Measurements from ENCODE around the gene MSS51.

Gene MSS51

DNA sequence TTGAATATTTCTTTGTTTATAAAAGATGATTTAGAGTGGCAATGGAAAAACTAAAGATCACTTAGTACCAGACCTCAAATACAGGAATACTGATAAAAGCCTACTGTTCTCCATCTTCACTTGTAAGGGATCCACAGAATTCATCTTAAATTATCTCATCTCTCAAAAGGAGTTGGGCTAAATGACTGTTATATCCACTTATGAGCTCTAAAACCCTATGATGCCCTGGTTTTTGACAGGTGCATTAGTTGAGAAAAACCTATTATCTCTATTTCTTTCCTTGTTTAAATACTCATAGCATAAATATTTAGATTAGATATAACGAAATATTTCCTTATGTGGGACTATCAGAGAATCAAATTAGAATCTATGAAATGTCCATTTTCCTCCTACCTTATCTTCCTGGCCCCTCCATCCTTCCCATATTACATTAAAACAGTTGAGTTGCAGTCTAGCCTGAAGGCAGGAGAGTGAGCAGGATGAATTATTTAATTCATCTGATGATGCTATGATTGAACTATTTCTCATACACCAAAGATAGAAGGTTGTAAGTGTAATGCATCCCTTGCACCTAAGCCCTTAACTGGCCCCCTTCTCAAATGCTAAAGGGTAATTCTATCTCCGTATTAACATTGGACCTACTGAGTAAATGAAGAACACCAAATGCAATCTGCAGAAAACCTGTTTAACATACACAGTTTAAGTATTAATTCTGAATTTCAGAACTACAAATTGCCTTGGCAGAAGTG is 32.8 kb upstream of the MSS51 start:
- H3K27ac ChIP-seq, result no peak overlapping the region
- no peak for DNase-seq (ENCODE audit: low spot score)
- ChIA-PET CTCF (interaction anchor here (0.7 kb wide), 1 partner anchor 382 kb away, joined by 6 read pairs; no protein-coding TSS in a partner anchor), POLR2A (ENCODE audit: low non-redundant PET) (no interaction called here)
- TF ChIP-seq, protein P1, sequence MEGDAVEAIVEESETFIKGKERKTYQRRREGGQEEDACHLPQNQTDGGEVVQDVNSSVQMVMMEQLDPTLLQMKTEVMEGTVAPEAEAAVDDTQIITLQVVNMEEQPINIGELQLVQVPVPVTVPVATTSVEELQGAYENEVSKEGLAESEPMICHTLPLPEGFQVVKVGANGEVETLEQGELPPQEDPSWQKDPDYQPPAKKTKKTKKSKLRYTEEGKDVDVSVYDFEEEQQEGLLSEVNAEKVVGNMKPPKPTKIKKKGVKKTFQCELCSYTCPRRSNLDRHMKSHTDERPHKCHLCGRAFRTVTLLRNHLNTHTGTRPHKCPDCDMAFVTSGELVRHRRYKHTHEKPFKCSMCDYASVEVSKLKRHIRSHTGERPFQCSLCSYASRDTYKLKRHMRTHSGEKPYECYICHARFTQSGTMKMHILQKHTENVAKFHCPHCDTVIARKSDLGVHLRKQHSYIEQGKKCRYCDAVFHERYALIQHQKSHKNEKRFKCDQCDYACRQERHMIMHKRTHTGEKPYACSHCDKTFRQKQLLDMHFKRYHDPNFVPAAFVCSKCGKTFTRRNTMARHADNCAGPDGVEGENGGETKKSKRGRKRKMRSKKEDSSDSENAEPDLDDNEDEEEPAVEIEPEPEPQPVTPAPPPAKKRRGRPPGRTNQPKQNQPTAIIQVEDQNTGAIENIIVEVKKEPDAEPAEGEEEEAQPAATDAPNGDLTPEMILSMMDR (conservative IDR thresholded peaks at IDR 0.05; ENCODE audit: low read depth), result no peak

DNA sequence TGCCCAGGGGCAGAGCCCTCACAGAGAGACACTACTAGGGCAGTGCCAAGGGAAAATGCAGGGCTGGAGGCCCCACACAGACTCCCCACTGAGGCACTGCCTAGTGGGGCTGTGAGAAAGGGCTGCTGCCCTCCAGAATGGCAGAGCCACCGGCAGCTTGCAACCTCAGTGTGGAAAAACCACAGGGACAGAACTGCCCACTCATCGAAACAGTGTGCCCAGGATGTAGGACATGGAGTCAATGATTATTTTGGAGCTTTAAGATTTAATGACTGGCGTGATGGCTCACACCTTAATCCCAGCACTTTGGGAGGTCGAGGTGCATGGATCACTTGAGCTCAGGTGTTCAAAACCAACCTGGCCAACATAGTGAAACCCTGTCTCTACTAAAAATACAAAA is 27.5 kb upstream of the MSS51 start:
- DNase-seq (ENCODE audit: low spot score), result no peak
- CTCF ChIA-PET, result no interaction called here
- H3K27ac ChIP-seq, result no peak overlapping the region

DNA sequence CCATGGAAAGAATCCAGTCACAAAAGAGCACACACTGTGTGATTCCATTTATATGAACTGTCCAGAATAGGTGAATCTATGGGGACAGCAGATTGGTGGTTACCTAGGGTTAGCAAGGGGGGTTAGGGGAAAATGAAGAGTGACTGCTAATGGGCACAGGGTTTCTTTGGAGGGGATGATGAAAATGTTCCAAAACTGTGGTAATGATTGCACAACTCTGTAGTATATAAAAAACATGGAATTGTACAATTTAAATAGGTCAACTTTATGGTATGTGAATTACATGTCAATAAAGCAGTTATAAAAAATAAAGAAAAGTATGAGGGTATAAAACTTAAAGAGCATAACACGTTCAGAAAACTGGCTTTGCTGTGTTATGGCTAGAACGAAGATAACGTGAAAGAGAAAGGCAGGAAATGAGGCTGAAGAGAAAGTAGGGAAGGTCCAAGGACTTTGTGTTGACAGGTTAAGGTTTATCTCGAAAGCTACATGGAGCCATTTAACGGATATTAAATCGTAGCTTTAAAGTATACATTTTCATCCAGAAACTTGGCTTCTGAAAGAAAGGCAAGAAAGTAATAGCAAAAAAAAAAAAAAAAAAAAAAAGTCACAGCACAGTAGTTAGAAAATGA is 26.4 kb upstream of the MSS51 start:
- POLR2A ChIA-PET (ENCODE audit: low non-redundant PET), result no interaction called here
- TF ChIP-seq, protein P1 (conservative IDR thresholded peaks at IDR 0.05; ENCODE audit: low read depth), result no peak
- no peak overlapping the region for H3K27ac ChIP-seq
- CTCF ChIA-PET, result interaction anchor here (0.6 kb wide), 1 partner anchor 58 kb away, joined by 3 read pairs; no protein-coding TSS in a partner anchor
- DNase-seq (ENCODE audit: low spot score), result no peak

More for the DNA sequence above, 27.5 kb upstream of the MSS51 start:
- TF ChIP-seq, protein P1 (conservative IDR thresholded peaks at IDR 0.05; ENCODE audit: low read depth), result no peak
- POLR2A ChIA-PET (ENCODE audit: low non-redundant PET), result no interaction called here

DNA sequence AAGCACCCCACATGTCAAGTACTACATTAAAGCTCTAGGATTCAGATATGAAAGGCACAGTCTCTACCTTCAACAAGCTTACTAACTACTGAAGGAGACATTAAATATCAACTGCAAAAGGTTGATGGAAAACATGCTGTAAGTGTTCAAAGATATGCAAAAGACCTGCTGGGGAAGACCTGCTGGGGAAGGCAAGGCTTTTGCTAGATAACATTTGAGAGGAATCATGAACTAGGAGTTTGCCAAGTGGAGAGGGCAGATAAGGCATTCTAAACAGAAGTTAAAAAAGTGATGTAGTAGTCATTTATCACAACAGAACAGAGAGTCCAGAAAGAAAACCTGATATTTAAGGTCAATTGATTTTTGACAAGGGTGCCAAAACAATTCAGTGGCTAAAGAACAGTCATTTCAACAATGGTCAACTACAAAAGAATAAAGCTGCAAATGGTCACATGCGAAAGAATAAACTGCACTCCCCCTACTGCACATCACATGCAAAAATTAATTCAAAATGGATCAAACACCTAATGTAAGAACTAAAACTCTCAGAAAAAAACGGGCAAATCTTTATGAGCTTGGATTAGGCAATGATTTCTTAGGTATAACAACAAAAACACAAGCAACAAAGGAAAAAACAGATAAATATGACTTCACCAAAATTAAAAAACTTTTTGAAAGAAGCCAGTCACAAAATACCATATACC is 23.0 kb upstream of the MSS51 start:
- POLR2A ChIA-PET (ENCODE audit: low non-redundant PET), result no interaction called here
- TF ChIP-seq, protein P1 (conservative IDR thresholded peaks at IDR 0.05; ENCODE audit: low read depth), result no peak

DNA sequence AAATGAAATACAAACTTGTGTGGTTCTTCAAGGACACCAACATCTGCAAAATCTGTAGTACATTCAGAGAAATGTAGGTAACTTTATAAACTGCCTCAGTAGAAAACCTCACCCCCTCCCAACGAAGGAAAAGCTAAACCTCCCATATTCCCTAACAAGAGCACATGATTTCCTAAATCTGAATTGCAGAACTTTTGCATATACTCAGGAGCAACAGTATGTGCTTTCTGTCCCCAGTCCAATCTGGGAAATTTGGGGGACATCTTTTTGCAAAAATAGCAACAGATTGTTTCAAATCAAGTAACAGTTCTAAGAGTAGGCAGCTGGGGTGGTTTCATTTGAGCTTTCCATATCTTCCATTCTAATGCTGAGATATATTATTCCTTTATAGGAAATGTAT is 15.8 kb upstream of the MSS51 start:
- TF ChIP-seq, protein P1 (conservative IDR thresholded peaks at IDR 0.05; ENCODE audit: low read depth), result no peak
- POLR2A ChIA-PET (ENCODE audit: low non-redundant PET), result no interaction called here
- CTCF ChIA-PET, result no interaction called here
- no peak overlapping the region for H3K27ac ChIP-seq
- DNase-seq (ENCODE audit: low spot score), result no peak

More for the DNA sequence above, 23.0 kb upstream of the MSS51 start:
- CTCF ChIA-PET, result interaction anchor here (0.7 to 1.0 kb wide), 2 partner anchors 15 to 21 kb away, joined by 4 to 6 read pairs; no protein-coding TSS in a partner anchor
- DNase-seq (ENCODE audit: low spot score), result no peak
- H3K27ac ChIP-seq, result no peak overlapping the region

DNA sequence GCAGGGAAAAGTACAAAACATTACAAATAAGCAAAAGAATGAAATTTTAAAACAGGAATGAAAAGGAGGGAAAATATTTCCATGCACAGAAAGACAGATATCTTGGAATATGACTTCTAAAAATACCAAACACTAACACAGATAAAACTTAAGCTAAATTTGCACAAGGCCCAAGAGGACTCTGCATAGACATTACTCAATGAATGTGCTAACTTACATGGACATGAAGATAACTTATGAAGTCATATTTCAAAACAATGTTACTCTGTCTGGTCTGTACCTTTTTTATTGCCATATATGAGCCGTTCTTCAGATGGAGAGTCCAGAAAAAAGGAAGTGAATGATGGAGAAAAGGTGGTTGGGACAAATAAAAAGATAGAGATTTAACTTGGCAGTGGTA is 15.0 kb upstream of the MSS51 start:
- TF ChIP-seq, protein P1 (conservative IDR thresholded peaks at IDR 0.05; ENCODE audit: low read depth), result no peak
- POLR2A ChIA-PET (ENCODE audit: low non-redundant PET), result no interaction called here

More for the DNA sequence above, 15.0 kb upstream of the MSS51 start:
- no peak for DNase-seq (ENCODE audit: low spot score)
- no peak overlapping the region for H3K27ac ChIP-seq
- CTCF ChIA-PET, result no interaction called here

Measured in RWPE1 (cell line).